MM.1S (cell line): ENCODE results near the gene MAD1L1.
"Not testable (repeated sequence)": the region's sequence is repeated elsewhere in the genome, so short reads cannot be mapped to it uniquely, and the experiment has no call there.

ENCODE experiments used
- EZH2 ChIP-seq: fragments of 300-600 bp; sonication (generic); optimal IDR thresholded peaks from 2 replicates; pipeline ENCODE3; 2017; ENCODE audit warnings: low read depth, mild to moderate bottlenecking, antibody characterized with exemption, low read length, mixed read lengths
- EZH2phosphoT487 ChIP-seq: fragments of 300-600 bp; sonication (generic); IDR thresholded peaks from 2 replicates; pipeline ENCODE4 v1.6.1; 2018; ENCODE audit warnings: antibody characterized with exemption, low read length
- TF ChIP-seq, protein P1 (sequence below): fragments of 300-600 bp; sonication (generic); IDR thresholded peaks from 2 replicates; pipeline ENCODE4 v1.5.1; 2016; ENCODE audit warnings: antibody characterized with exemption, low read length, mixed read lengths

DNA sequence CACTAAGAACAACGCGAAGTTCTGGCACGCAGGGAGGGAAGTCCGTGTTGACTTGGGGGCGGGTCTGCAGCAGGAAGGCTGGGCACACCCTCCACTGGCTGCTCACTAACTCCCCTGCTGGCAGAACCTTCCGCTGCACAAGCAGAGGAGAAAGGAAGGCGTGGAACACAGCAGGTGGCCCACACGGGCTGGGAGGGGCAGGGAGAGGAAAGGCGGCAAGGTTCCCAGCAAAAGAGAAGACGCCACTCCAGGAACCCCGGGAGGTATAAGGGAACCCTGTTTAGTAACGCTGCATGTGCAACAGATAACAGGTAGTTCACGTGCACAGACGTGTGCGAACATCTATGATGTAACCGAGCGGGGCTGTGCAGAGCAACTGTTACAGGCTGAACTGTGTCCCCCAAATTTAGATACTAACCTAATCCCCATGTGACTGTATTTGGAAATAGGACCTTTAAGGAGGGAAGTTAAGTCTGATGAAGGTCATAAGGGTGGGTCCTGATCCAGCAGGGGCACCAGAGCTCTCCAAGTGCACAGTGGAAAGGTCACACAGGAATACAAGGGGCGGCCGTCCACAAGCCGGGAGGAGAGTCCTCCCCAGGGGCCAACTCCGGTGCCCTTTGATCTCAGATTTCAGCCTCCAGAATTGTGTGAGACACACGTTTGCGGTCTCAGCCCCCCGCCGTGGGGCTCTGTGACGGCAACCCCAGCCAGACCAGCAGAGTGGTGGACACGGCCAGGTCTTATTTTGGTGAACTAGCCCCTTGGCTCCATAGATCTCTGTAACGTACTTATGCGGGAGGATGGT is 357.1 kb downstream of the MAD1L1 start:
- TF ChIP-seq, protein P1, sequence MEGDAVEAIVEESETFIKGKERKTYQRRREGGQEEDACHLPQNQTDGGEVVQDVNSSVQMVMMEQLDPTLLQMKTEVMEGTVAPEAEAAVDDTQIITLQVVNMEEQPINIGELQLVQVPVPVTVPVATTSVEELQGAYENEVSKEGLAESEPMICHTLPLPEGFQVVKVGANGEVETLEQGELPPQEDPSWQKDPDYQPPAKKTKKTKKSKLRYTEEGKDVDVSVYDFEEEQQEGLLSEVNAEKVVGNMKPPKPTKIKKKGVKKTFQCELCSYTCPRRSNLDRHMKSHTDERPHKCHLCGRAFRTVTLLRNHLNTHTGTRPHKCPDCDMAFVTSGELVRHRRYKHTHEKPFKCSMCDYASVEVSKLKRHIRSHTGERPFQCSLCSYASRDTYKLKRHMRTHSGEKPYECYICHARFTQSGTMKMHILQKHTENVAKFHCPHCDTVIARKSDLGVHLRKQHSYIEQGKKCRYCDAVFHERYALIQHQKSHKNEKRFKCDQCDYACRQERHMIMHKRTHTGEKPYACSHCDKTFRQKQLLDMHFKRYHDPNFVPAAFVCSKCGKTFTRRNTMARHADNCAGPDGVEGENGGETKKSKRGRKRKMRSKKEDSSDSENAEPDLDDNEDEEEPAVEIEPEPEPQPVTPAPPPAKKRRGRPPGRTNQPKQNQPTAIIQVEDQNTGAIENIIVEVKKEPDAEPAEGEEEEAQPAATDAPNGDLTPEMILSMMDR, result not testable (repeated sequence)
- not testable (repeated sequence) for TF ChIP-seq EZH2, EZH2phosphoT487
